Measurements from ENCODE around the gene HIP1. TPM values are rescaled to one million over a fixed set of nuclear protein-coding genes. Genes with fewer than 3 reads are reported as not detected.

HIP1 gene
- total and polyA plus RNA-seq, 7 donors: 1.2 to 11.9 (median 7.2) TPM

DNA sequence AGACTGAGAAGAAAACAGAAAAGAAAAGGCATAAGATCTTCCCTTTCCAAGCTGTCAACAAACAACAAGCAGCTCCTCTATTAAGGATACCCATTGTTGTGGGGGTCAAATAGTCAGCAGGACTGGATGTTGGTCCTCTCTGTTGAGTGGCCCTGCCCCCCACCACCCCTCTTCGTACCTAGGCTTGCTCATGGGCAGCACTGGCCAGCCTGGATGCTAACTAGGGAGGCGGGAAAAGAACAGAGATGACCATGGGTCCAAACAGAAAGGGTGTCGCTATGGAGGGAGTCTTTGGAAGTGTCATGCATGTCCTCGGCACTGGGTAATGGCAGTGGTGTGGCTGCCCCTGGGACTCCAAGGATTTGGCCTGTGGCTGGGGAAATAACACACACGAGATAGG is 201.0 kb downstream of the HIP1 start:
- intact Hi-C loops (cut with DNase I): no loop called here
- peak; percentile 20 for DNase-seq
- 84 to 97% methylated on average over 5 of the region's 5 CpGs for WGBS, 2 donors
- Histone ChIP-seq H3K4me1 (no peaks in the 10 kb centered on the region), H3K27me3 (no peaks in the 10 kb centered on the region), H3K27ac (no peak overlapping the region), H3K9me3 (no peaks in the 10 kb centered on the region), H3K36me3 (peaks cover 4 to 65% (median 8%) of the 10 kb centered on the region in 4 donors), H3K4me3 (no peak overlapping the region)
- TF ChIP-seq POLR2A (IDR thresholded peaks at IDR 0.05) (no peak), CTCF (IDR thresholded peaks at IDR 0.05) (no peak), EP300 (IDR thresholded peaks at IDR 0.05) (no peak), POLR2AphosphoS5 (IDR thresholded peaks at IDR 0.05) (no peak)

GRCh38 chr7:75536940-75537538 is 201.7 kb downstream of the HIP1 start:
- H3K4me1 ChIP-seq: no peaks in the 10 kb centered on the region
- no peaks in the 10 kb centered on the region for H3K27me3 ChIP-seq
- TF ChIP-seq EP300 (IDR thresholded peaks at IDR 0.05) (no peak), CTCF (IDR thresholded peaks at IDR 0.05) (no peak), POLR2A (IDR thresholded peaks at IDR 0.05) (no peak), POLR2AphosphoS5 (IDR thresholded peaks at IDR 0.05) (no peak)
- no peaks in the 10 kb centered on the region for H3K9me3 ChIP-seq
- no peak overlapping the region for H3K27ac ChIP-seq
- peaks cover 4 to 58% (median 8%) of the 10 kb centered on the region in 4 donors for H3K36me3 ChIP-seq
- intact Hi-C loops (cut with DNase I): no loop called here
- DNase-seq: peak; percentile 38
- 87 to 90% methylated on average over 18 of the region's 18 CpGs for WGBS, 2 donors
- H3K4me3 ChIP-seq: no peak overlapping the region

- peaks cover 4 to 52% (median 8%) of the 10 kb centered on the region in 4 donors for H3K36me3 ChIP-seq
- WGBS, 2 donors: 97 to 98% methylated on average over 4 of the region's 4 CpGs
- intact Hi-C loops (cut with DNase I): no loop called here
- no peaks in the 10 kb centered on the region for H3K4me1 ChIP-seq
- no peaks in the 10 kb centered on the region for H3K27me3 ChIP-seq
- H3K4me3 ChIP-seq: no peak overlapping the region
- no peak overlapping the region for H3K27ac ChIP-seq
- TF ChIP-seq POLR2AphosphoS5 (IDR thresholded peaks at IDR 0.05) (no peak), POLR2A (IDR thresholded peaks at IDR 0.05) (no peak), CTCF (IDR thresholded peaks at IDR 0.05) (no peak), EP300 (IDR thresholded peaks at IDR 0.05) (no peak)
- peak; percentile 4 for DNase-seq
- no peaks in the 10 kb centered on the region for H3K9me3 ChIP-seq
These were observed 202.2 kb downstream of the HIP1 start for GRCh38 chr7:75536491-75536890.

DNA sequence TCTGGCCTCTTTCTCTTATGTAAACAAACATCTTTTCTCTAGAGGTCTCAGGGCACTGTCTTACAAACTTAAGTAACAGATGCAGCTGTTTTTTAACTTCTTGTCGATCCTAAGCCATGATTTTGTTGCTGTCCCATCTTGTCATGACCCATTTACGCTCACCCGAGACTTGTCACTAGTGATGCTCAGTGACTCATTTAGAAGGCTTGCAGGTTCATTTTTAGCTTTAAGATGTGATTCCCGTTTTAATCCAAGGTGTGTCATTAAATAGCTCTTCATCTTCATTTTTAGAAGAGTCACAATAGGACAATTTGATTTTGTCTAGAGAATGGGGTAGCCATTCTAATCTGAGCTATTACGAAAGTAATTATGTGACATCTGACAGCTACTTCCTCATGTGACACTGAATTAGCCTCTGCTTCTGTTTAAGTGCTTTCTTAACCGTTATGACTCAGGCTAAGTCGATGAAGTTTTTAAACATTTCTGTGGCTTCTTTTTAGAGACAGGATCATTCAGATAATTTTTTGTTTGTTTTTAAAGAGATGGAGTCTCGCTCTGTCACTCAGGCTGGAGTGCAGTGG is 203.9 kb downstream of the HIP1 start:
- Histone ChIP-seq H3K4me1 (no peaks in the 10 kb centered on the region), H3K27ac (no peak overlapping the region), H3K9me3 (no peaks in the 10 kb centered on the region), H3K4me3 (no peak overlapping the region), H3K27me3 (no peaks in the 10 kb centered on the region), H3K36me3 (peaks cover 4 to 38% (median 8%) of the 10 kb centered on the region in 4 donors)
- intact Hi-C loops (cut with DNase I): no loop called here
- 55 to 64% methylated on average over 8 of the region's 8 CpGs for WGBS, 2 donors
- DNase-seq: no peak
- TF ChIP-seq CTCF (IDR thresholded peaks at IDR 0.05) (no peak), POLR2A (IDR thresholded peaks at IDR 0.05) (no peak), EP300 (IDR thresholded peaks at IDR 0.05) (no peak), POLR2AphosphoS5 (IDR thresholded peaks at IDR 0.05) (no peak)

Data from sigmoid colon (tissue), 7 donors.